A673 (cell line): ENCODE data around the gene PRKAR1A.

Source experiments
- EZH2 ChIP-seq: fragments of 200-600 bp; sonication (generic); IDR thresholded peaks from 2 replicates; pipeline ENCODE4 v1.6.1; 2017; ENCODE audit warnings: borderline replicate concordance, low read depth, mild to moderate bottlenecking, mixed read lengths, antibody characterized with exemption, low read length; ENCODE audit not compliant: poor library complexity, severe bottlenecking
- TF ChIP-seq, protein P1 (sequence below): fragments of 300-800, 200-600 bp; sonication (generic); conservative IDR thresholded peaks from 2 replicates; pipeline ENCODE4 v1.5.1; 2017; ENCODE audit warnings: low read depth, mild to moderate bottlenecking, antibody characterized with exemption, low read length, moderate library complexity, mixed read lengths

- TF ChIP-seq EZH2 = no peak
- TF ChIP-seq, protein P1, sequence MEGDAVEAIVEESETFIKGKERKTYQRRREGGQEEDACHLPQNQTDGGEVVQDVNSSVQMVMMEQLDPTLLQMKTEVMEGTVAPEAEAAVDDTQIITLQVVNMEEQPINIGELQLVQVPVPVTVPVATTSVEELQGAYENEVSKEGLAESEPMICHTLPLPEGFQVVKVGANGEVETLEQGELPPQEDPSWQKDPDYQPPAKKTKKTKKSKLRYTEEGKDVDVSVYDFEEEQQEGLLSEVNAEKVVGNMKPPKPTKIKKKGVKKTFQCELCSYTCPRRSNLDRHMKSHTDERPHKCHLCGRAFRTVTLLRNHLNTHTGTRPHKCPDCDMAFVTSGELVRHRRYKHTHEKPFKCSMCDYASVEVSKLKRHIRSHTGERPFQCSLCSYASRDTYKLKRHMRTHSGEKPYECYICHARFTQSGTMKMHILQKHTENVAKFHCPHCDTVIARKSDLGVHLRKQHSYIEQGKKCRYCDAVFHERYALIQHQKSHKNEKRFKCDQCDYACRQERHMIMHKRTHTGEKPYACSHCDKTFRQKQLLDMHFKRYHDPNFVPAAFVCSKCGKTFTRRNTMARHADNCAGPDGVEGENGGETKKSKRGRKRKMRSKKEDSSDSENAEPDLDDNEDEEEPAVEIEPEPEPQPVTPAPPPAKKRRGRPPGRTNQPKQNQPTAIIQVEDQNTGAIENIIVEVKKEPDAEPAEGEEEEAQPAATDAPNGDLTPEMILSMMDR = no peak
Measured at GRCh38 chr17:68507576-68507975, 4.7 kb upstream of the PRKAR1A start.
